Body of pancreas (tissue), 4 donors: ENCODE results near the gene ANKRD29.

Experiments
- CTCF ChIP-seq, 7 experiments: fragments of 450-650 bp in 4 of 7; fragments of 200-600 bp in 3 of 7; sonication (generic) in 3 of 7; IDR thresholded peaks; one replicate each; pipeline ENCODE4 v1.5.1; 2016 to 2019; ENCODE audit warnings: antibody characterized with exemption in 7 of 7
- POLR2A ChIP-seq, 3 donors: fragments of 450-650 bp; IDR thresholded peaks; one replicate each; pipeline ENCODE4 v1.6.1; 2016; ENCODE audit warnings: antibody characterized with exemption in 3 of 3, mild to moderate bottlenecking in 2 of 3

DNA sequence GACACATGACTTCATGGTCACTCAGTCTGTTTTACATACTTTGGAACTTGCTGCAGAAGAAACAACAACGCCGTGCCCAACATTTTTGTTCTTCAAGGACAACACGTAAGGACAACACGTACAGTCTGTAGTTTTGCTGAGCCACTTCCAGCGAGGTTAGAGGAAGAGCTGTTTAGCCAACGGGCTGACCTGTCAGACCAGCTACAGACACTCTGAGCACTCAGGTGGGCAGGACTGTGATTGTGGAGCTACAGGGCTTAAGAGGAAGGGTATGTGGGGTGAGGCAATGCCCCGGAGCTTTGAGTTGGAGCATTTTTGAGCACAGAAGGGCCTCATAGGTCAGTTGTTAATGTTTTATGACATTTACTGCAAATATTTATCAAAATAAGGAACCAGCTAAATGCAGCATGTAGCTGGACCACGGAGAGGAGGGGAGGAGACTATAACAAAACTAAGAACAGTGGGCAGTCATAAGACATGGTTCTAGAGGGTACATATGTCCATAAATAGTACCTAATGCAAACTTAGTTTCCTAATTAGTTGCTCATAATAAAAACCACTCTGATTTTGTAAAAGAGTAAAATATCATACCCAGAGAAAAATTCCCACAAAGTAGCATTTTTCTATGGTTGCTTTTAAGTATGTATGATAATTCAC, 50.1 kb downstream of the ANKRD29 start:
- TF ChIP-seq CTCF (IDR thresholded peaks at IDR 0.05) (no peak), POLR2A (IDR thresholded peaks at IDR 0.05) (no peak)
